GM12865 (cell line): ENCODE measurements around the gene MAGEF1.

Experiments
- DNase-seq: peaks from one replicate; pipeline ENCODE4 v3.0.0; 2010; ENCODE audit warnings: low read depth
- H3K4me3 ChIP-seq: 2 replicates; pipeline ENCODE4 v1.5.1; 2011; ENCODE audit warnings: mild to moderate bottlenecking, low read depth, low read length, control low read depth
- TF ChIP-seq, protein P1 (sequence below): IDR thresholded peaks from 2 replicates; pipeline ENCODE4 v1.5.1; 2011; ENCODE audit warnings: low read length, control low read depth, low read depth, inconsistent platforms; ENCODE audit not compliant: insufficient read depth; ENCODE audit errors: missing control alignments

MAGEF1 gene

DNA sequence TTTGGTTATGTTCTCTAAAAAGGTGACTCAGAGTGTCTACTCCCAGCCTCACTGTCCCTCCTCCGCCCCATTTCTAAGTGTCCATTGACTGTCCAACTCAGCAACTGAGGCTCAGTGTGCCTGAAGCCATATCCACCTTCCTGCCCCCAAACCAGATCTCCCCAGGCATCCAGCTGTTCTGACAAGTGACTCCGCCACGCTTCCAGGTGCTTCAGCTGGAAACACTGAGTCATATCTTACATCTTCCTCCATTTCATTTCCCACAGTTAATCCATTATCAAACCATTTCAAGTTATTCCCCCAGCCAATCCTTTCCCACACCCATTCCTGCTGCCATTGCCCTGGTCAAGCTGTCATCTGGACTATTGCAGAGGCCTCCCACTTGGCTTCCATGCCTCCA lies 17.1 kb downstream of the MAGEF1 start:
- DNase-seq: no peak
- no peak overlapping the region for H3K4me3 ChIP-seq
- TF ChIP-seq, protein P1, sequence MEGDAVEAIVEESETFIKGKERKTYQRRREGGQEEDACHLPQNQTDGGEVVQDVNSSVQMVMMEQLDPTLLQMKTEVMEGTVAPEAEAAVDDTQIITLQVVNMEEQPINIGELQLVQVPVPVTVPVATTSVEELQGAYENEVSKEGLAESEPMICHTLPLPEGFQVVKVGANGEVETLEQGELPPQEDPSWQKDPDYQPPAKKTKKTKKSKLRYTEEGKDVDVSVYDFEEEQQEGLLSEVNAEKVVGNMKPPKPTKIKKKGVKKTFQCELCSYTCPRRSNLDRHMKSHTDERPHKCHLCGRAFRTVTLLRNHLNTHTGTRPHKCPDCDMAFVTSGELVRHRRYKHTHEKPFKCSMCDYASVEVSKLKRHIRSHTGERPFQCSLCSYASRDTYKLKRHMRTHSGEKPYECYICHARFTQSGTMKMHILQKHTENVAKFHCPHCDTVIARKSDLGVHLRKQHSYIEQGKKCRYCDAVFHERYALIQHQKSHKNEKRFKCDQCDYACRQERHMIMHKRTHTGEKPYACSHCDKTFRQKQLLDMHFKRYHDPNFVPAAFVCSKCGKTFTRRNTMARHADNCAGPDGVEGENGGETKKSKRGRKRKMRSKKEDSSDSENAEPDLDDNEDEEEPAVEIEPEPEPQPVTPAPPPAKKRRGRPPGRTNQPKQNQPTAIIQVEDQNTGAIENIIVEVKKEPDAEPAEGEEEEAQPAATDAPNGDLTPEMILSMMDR: no peak

DNA sequence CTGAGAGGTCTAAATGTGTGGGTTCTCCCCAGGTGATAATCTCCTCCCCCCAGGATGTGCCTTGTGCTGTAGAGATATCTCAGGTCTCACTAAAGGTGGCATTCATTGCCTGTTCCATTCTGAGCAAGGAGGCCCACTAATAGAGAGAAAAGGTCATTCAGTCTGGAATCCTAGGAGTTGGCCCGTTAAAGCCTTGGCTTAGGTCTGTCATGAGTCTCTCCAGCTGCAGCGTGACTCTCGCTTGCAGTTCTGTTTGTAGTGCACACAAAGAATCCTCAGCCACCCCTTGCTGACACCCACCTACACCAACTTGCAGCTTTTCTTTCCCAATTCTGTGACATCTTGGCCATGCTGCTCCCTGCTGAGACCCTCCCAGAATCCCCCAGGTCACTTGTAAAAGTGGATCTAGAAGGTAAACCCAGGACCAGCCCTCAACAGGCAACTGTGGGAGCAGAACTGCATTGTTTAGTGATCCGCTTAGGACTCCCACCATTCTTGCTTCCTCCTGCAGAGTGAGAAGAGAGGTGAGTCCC lies 17.7 kb downstream of the MAGEF1 start:
- DNase-seq: no peak
- TF ChIP-seq, protein P1: no peak
- no peak overlapping the region for H3K4me3 ChIP-seq

DNA sequence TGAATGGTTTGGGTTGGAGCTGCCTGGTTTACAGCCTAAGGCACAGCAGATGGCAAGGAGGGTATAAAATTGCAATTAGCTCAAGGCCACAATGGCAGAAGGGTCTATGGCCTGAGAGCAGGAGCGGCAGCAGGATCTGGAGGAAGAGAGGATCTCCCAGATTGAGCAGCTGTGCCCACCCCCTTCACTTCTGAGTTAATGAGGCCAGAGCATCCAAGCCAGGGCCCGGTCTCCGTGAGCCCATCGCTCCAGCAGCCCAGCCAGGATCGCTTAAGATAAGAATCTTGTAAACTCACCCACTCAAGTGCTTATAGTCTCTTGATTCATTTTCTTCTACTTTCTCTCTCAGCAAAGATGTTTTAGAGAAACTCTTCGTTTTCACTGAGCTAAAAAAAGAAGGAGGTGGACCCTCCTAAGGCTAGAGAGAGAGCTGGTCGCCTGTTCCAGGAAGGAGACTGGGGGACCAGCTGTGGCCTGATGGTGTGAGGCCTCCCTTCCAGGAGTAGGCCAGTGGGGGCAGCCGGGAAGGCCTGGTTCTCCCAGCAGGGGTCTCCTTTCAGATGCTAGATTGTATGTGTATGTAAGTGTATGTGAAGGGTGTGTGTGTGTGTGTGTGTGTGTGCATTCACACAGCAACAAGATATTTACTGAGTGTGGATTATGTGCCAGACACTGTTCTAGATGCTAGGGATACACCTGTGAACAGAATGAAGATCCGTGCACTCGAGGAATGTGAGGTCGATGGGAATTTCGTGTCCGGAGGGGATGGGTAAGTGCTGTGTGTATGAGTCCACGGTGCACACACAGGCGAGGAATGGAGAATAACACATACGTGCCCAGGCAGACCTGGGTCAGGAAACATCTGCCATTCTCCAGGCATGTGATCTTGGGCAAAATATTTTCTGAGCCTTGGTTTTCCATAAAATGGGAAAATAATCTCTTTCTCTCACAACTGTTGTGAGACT lies 18.6 kb downstream of the MAGEF1 start:
- no peak overlapping the region for H3K4me3 ChIP-seq
- DNase-seq: no peak
- TF ChIP-seq, protein P1: no peak

DNA sequence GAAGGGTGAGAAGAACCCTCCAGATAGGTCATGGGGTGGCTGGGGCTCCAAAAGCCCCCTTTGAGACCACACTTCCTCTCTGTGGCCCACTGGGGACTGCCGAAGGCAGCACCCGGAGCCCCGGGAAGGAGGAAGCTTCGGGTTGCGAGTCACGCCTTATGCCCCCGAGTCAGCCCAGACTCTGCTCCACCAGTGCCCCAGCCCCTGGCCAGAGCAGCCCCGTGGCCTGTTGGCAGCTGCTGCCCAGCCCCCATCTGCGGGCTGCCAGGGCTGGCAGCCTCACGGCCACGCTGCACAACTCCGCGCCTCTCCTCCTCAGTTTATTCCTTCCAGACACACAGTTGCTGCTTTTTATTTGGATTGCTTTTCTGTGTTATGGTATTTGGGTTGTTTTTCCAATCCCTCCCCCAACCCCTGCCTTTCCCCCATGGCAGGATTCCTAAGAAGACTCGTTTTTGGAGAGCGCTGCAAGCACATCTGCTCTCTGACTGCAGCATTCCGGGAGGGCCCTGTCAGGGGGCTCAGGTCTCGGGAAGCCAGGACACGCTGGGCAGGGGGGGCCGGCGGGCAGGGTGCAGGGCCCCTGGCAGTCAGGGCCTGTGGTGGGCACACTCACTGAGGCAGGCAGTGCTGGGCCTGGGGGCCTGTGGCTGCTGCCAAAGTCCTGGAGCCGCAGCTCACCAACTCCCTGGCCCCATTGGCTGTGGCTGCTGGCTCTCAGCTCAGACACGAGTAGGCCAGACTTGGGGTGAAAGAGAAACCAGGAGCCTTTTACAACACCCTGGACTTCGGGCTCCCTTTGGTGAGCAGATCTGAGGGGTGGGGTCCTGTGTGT lies 20.2 kb downstream of the MAGEF1 start:
- no peak for DNase-seq
- no peak overlapping the region for H3K4me3 ChIP-seq
- TF ChIP-seq, protein P1: no peak

DNA sequence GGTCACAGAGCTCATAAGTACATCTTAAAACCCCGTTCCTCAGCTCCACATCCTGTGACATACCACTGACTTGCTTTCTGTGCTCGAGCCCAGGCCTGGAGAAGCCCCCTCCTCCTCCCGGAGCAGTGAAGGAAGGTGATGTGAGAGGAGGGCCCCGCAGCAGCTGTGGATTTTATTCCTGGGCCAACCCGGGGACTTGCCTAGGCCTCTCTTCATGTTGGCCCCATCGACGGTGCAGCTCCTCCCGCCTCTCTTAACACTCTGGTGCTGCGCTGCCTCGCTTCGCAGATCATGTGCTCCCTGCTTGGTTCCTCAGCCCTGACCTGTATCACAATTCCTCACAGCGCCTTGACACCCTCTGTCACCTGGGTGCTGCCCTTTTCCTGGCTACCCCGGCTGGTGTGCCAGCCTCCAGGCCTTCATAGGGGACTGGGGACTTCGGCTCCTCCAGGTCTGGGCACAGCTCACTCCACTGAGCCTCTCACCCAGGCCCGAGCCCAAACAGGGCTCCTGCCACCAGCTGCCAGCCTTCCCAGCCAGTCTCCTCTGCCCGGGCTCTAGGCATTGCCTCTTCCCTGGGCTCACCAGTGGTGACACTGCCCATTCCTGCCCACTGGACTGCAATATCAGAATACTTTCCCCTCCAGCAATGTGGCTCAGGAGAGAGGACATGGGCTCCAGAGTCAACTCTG lies 21.5 kb downstream of the MAGEF1 start:
- H3K4me3 ChIP-seq: no peak overlapping the region
- DNase-seq: no peak
- TF ChIP-seq, protein P1: no peak

DNA sequence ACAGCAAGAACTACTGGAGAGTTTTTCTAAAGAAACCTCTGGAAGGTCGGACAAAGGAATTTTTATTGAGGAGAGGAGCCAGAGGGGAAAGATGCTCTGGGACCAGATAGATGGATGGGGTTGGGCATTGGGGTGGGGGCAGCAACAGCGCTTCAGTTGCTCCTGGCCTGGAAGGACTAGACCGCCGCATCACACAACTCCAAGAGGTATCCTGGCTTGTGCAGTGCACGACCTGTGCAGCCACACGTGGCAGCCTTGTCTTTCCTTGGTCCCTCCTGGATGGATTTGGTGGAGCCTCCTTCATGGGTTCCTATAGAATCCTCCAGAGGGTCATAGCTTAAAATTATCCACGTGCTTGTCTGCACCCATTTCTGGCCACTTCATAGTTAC lies 23.0 kb downstream of the MAGEF1 start:
- no peak overlapping the region for H3K4me3 ChIP-seq
- DNase-seq: no peak
- TF ChIP-seq, protein P1: no peak
